OCI-LY3 (cell line): ENCODE measurements around the gene LSM4.

Experiments used
- CTCF ChIP-seq: fragments of 200-600, 300-600 bp; sonication (generic); IDR thresholded peaks from 2 replicates; pipeline ENCODE4 v1.5.1; 2014; ENCODE audit warnings: antibody characterized with exemption, low read length, low read depth
- EZH2phosphoT487 ChIP-seq: fragments of 200-600 bp; shearing (Covaris generic); IDR thresholded peaks from 2 replicates; pipeline ENCODE4 v1.6.1; 2018; ENCODE audit warnings: antibody characterized with exemption, mixed run types, low read depth

GRCh38 chr19:18282021-18282787 lies 40.7 kb downstream of the LSM4 start:
- no peak for TF ChIP-seq CTCF
- TF ChIP-seq EZH2phosphoT487 = no peak
